Panc1 (cell line): ENCODE measurements around the gene EIPR1.

Experiments used
- CTCF ChIP-seq: fragments of 450-650 bp; IDR thresholded peaks from 2 replicates; pipeline ENCODE4 v1.5.1; 2017; ENCODE audit warnings: mild to moderate bottlenecking
- POLR2AphosphoS5 ChIP-seq: IDR thresholded peaks from 2 replicates; pipeline ENCODE4 v1.6.1; 2012; ENCODE audit warnings: mild to moderate bottlenecking, low read depth, low read length, moderate library complexity

GRCh38 chr2:3216841-3217495 is 160.7 kb downstream of the EIPR1 start:
- TF ChIP-seq CTCF (no peak), POLR2AphosphoS5 (no peak)
